HG03432 (cell line): ENCODE results near the gene CUL5.

Experiments used
- ATAC-seq: cut with Tn5 transposase; IDR thresholded peaks from one replicate; pipeline ENCODE4 v1.9.1; 2021; ENCODE audit warnings: mild to moderate bottlenecking, moderate library complexity; ENCODE audit not compliant: unreplicated experiment

The CUL5 gene

GRCh38 chr11:108008656-108009496, at the start of gene CUL5:
TSS of gene CUL5 (plus strand) at chr11:108008898. CDS start at chr11:108009349, 451 bp downstream.
- peak; percentile 92 for ATAC-seq

DNA sequence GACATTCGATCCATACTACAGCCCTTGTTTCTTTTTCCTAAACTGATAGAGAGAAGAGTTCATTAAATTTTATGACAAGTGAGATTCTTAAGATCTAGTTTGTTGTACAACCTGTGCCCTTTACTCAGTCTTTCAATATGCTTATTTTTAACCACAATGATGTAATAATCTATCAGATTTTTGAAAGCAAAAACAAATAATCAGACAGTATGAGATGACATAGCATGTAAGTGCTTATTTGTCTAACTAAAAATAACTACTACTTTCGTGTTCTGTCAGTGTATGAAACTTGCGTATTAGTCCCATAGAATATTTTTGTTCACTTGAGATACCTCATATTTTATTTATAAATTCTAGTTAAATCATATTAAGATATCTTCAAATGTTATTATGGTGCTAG, 47.2 kb upstream of the CUL5 start:
- ATAC-seq, result no peak

GRCh38 chr11:107962181-107962580, 46.5 kb upstream of the CUL5 start:
- ATAC-seq, result no peak

DNA sequence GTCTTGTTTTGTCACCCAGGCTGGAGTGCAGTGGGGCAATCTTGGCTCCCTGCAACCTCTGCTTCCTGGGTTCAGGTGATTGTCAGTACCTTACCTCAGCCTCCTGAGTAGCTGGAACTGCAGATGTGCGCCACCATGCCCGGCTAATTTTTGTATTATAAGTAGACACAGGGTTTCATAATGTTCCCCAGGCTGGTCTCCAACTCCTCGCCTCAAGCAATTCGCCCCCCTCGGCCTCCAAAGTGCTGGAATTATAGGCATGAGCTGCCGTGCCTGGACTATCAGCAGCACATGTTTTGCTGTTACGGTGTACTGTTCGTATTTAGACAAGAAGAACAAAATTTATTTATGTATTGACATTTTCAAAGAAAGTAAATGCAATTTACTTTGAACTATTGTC, 45.6 kb upstream of the CUL5 start:
- ATAC-seq, result no peak

DNA sequence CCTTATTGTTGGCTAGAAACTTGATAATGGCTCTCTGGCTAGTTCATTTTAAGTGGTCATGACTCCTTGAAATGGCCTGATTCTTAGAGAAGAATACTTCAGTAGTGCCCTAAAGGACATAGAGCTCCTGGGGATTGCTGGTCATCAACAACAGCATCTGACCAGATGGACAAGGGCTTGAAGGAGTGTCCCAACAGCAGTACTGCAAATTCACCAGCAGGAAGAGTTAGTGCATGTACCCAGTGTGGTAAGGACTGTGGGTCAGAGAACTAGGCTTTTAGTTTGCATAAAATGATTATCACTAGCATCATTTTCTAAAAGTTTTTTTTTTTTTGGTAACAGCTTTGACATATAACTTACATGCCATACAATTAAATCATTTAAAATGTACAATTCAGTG, 39.5 kb upstream of the CUL5 start:
- ATAC-seq, result no peak

DNA sequence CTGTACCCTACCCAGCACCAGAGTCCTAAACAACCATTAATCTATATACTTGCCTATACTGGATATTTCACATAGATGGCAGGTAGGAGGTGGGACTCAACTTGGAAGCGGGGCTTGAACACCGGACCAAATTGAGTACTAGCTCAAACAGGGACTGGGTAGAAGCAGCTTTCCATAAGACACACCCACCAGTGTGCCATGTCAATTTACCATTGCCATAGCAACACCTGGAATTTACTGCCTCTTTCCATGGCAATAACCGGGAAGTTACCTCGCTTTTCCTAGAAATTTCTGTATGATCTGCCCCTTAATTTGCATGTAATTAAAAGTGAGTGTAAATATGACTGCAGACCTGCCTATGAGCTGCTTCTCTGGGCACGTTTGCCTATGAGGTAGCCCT, 38.6 kb upstream of the CUL5 start:
- ATAC-seq, result no peak

DNA sequence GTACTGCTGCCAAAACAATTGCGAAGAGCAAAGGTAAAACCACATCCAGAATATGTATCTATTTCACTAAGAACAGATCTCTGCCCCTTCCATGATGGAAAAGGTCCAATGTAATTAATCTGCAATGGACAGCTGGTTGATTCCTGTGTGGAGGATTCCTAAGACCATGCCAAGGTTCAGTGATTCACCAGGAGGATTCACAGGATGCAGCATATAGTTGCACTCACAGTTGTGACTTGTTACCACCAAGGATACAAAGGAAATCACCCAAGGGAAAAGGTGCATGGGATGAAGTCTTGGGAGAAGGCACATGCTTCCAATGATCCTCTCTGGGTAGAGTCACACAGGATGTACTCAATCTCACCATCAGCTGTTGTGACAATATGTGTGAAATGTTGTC, 35.1 kb upstream of the CUL5 start:
- ATAC-seq, result no peak

DNA sequence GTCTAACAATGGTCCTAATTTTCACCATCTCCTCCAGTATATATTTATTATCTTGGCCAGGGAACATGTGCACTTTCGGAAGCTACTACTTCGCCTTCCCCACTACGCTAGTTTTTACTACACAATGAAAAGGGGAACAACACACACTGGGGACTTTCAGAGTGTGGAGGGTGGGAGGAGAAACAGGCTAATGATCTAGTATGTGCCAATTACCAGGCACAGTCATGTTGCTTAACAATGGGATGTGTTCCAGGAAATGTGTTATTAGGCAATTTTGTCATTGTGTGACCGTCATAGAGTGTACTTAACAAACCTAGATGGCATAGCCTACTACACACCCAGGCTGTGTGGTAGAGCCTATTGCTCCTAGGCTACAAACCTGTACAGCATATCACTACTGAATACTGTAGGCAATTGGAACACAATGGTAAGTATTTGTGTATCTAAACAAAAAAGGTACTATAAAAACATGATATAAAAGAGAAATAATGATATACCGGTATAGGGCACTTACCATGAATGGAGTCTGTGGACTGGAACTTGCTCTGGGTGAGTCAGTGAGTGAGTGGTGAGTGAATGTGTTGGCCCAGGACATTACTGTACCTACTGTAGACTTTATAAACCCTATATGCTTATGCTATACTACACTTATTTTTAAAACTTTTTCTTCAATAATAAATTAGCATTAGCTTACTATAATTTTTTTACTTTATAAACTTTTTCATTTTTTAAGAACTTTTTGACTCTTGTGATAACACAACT, 20.1 kb upstream of the CUL5 start:
- ATAC-seq, result no peak

- ATAC-seq, result no peak
Observed at GRCh38 chr11:107991868-107992414, 16.8 kb upstream of the CUL5 start.

GRCh38 chr11:107996006-107996776, 12.5 kb upstream of the CUL5 start:
- no peak for ATAC-seq

- ATAC-seq, result no peak
Observed at GRCh38 chr11:107998761-107999160, 9.9 kb upstream of the CUL5 start.

DNA sequence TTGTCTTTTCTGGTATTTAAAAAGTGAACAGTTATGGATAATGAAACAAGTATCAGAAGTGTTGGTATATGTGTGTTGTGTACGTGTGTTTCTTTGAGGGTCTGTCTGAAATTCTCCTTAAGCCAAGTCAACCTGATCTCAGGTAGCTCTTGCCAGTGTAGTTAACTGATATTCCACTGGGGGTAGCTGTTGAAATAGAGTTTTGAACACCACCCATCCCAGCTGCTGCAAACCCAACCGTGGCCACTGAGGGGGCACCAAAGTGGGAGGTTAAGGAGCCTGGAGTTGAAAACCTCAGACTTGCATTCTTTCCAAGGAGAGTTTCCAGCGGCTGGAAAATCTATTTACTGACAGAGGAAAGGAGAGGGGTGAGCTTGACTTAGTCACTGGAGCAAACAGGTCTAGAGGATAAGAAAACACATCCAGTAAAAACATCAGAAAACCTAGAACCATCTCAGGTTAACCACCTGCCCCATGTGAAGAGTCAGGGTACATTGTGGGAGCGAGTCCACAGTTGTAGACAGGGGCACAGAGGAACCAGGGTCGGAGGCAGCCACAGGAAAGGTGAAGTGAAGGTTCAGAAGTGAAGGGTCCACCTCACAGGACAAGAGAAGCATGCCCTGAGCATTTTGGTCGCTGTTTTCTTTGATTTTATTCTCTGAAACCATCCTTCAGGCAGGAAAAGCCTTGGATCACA, 8.8 kb upstream of the CUL5 start:
- peak; percentile 95 for ATAC-seq

GRCh38 chr11:108002476-108002875, 6.2 kb upstream of the CUL5 start:
- ATAC-seq, result no peak

DNA sequence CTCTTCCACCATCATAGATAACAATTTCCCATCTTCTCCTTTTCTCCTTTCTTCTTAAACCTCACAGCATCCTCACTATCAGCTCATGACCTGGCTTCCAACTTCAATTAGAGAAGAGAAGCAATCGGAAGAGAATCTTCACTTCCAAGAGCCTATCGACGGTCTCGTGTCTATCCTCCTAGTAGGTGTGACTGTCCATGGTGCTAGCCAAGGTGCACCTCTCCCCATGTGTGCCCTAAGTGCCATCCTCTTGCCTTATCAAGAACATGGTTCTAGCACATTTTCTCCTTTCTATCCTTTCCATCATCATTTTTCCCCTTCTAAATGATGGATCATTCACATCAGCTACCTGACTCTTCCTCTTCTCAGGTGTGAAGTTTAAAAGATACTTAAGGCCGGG, 5.1 kb upstream of the CUL5 start:
- ATAC-seq, result no peak

DNA sequence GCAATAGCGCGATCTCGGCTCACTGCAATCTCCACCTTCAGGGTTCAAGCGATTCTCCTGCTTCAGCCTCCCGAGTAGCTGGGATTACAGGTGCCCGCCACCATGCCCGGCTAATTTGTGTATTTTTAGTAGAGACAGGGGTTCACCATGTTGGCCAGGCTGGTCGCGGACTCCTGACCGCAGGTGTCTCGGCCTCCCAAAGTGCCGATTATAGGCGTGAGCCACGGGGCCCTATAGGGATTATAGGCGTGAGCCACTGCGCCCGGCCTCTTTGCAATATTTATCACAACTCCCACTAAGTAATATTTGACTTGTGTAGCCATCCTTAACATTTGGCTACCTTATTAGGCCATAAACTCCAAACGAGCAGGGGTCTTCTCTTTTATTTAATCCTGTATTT, 879 bp upstream of the CUL5 start:
- ATAC-seq, result no peak

DNA sequence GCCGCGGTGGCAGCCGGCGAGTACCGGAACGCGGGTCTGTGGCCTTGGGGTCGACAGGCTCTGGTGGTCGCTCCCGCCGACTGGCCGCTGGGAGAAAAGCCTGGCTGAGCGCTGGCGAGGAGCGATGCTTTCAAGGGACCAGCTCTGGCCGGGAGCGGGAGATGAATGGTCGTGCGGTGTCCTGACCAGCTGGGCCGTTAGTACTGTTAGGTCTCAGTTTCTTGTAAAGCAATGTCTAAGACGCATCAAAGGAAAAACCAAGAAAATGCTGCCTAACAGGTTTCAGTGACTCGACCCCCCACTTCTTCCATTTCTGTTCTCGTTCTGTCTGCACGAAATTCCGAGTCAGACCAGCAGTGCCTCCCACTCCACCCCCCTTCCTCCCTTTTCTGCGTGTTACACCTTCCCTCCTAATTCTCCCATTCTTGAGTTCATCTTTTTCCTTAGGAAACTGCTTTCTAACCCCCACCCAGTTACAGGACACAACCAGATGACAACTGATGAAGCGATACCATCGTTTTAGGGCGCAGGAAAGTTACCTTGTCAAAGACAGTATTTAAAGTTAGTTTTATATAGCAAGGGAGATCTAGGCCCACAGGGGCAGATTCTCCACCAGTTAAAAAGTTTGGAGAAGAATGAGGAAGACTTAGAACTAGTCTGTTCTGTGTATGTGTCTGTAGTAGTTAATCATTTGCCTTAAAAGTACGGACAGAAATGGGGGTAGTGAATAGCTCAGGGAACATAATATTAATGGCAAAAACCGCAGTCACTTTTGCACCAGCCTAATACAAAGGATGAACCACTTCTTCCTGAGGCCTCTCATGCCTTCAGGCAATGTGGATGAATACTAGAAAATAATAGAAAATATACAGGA, 1.0 kb downstream of the CUL5 start:
- peak; percentile 14 for ATAC-seq

DNA sequence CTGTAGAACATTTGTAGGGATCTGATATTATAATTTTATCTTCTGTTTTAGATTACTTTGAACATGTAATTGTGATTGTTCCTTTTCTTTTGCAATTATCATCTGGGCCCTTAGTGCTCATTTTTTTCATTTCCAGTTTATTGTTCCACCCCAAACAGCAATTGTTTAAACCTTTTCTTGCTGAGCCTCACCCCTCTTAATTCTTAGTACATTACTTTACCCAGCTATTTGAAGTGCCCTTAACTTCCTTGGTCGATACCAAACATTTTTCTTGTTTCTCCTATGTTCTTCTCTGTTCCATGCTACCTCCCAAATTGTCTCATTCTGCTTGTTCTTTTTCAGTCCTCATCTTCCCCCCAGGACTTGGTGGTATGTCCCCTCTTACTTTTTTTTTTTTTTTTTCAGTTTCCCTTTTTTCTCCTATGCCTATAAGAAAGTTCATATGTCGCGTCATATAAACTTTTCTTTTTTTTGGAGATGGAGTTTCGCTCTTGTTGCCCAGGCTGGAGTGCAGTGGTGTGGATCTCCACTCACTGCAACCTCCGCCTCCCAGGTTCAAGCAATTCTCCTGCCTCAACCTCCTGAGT, 3.5 kb downstream of the CUL5 start:
- no peak for ATAC-seq

DNA sequence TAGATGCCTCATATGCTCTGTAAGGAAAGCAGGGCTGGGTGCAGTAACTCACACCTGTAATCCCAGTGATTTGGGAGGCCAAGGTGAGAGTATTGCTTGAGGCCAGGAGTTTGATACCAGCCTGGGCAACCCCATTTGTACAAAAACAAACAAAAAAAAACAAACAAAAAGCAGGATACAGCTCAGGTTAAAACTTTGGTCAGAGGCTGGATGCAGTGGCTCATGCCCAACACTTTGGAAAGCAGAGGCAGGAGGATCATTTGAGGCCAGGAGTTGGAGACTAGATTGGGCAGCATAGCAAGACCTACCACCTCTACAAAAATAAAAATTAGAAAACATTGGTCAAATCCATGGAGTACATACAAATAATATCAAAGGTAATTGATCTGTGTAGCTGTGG, 7.9 kb downstream of the CUL5 start:
- ATAC-seq, result no peak

DNA sequence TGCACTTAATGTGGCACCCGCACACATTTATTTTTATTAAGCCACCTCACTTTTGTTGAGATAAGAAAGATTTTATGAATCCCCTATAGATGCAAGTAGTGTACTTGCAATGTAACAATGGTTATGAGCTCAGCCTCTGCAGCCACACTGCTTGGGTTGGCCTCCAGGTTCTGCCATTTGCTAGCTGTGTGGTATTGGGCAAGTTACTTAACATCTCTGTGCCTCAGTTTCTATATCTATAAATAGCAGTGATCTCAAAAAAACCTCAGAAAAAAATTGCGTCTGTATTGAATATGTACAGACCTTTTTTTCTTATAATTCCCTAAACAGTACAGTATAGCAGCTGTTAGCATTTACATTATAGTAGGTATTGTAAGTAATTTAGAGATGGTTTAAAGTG, 10.0 kb downstream of the CUL5 start:
- ATAC-seq, result no peak
